Neural cell (in vitro differentiated cells): ENCODE results near the gene HECW1. TPM values are rescaled to one million over a fixed set of nuclear protein-coding genes. Genes with fewer than 3 reads are reported as not detected.

ENCODE experiments used
- H2AFZ ChIP-seq: fragments of 200-600, 300-800 bp; sonication (generic), shearing (Covaris generic); 2 replicates; pipeline ENCODE4 v1.6.0; 2014; ENCODE audit warnings: low read depth, mild to moderate bottlenecking, antibody characterized with exemption, low read length, moderate library complexity
- H3F3A ChIP-seq: fragments of 200-600 bp; shearing (Covaris generic); 2 replicates; pipeline ENCODE4 v1.6.1; 2016; ENCODE audit warnings: mild to moderate bottlenecking, moderate library complexity, mixed read lengths, antibody characterized with exemption, low read length; ENCODE audit not compliant: insufficient read depth, poor library complexity, severe bottlenecking
- H3K27ac ChIP-seq: fragments of 200-600, 300-800 bp; sonication (generic), shearing (Covaris generic); 2 replicates; pipeline ENCODE4 v1.5.1; 2014; ENCODE audit warnings: mild to moderate bottlenecking, low read length, moderate library complexity
- H3K27me3 ChIP-seq: fragments of 300-800, 200-600 bp; sonication (generic), shearing (Covaris generic); 2 replicates; pipeline ENCODE4 v1.6.0; 2014; ENCODE audit warnings: mild to moderate bottlenecking, low read depth, low read length, moderate library complexity; ENCODE audit not compliant: insufficient read depth
- H3K36me3 ChIP-seq: fragments of 300-800, 200-600 bp; sonication (generic), shearing (Covaris generic); 2 replicates; pipeline ENCODE4 v1.5.1; 2014; ENCODE audit warnings: mild to moderate bottlenecking, antibody characterized with exemption, low read length, moderate library complexity; ENCODE audit not compliant: insufficient read depth
- H3K4me2 ChIP-seq: fragments of 300-800, 200-600 bp; sonication (generic), shearing (Covaris generic); 2 replicates; pipeline ENCODE4 v1.6.0; 2014; ENCODE audit warnings: mild to moderate bottlenecking, low read length
- H3K4me3 ChIP-seq: fragments of 300-800, 200-600 bp; sonication (generic), shearing (Covaris generic); 2 replicates; pipeline ENCODE4 v1.5.1; 2014; ENCODE audit warnings: mild to moderate bottlenecking, low read length, moderate library complexity
- H3K79me2 ChIP-seq: fragments of 200-600 bp; shearing (Covaris generic); replicated peaks from 2 replicates; pipeline ENCODE4 v1.6.0; 2014; ENCODE audit warnings: mild to moderate bottlenecking, low read length, moderate library complexity; ENCODE audit not compliant: insufficient read depth
- H3K9ac ChIP-seq: fragments of 300-800, 200-600 bp; sonication (generic), shearing (Covaris generic); 2 replicates; pipeline ENCODE4 v1.6.1; 2016; ENCODE audit warnings: mild to moderate bottlenecking, low read length, mixed read lengths
- H3K9me2 ChIP-seq: fragments of 200-600 bp; shearing (Covaris generic); 2 replicates; pipeline ENCODE4 v1.6.1; 2016; ENCODE audit warnings: mild to moderate bottlenecking, low read length, mixed read lengths; ENCODE audit not compliant: insufficient read depth
- H3K9me3 ChIP-seq: fragments of 200-600, 300-800 bp; sonication (generic), shearing (Covaris generic); 2 replicates; pipeline ENCODE4 v1.6.1; 2016; ENCODE audit warnings: mild to moderate bottlenecking, mixed run types, low read length, moderate library complexity, mixed read lengths
- H4K20me1 ChIP-seq: fragments of 200-600 bp; shearing (Covaris generic); 2 replicates; pipeline ENCODE4 v1.6.1; 2016; ENCODE audit warnings: mild to moderate bottlenecking, mixed run types; ENCODE audit not compliant: insufficient read depth
- EP300 ChIP-seq: fragments of 450-650 bp; conservative IDR thresholded peaks from 2 replicates; pipeline ENCODE4 v1.6.1; 2014; ENCODE audit warnings: antibody characterized with exemption, mild to moderate bottlenecking, moderate library complexity; ENCODE audit not compliant: poor library complexity, severe bottlenecking
- EZH2 ChIP-seq: fragments of 200-600, 300-800 bp; shearing (Covaris generic), sonication (generic); IDR thresholded peaks from 2 replicates; pipeline ENCODE4 v1.6.1; 2014; ENCODE audit warnings: antibody characterized with exemption, low read length, borderline replicate concordance, mild to moderate bottlenecking; ENCODE audit not compliant: insufficient read depth, poor library complexity, severe bottlenecking
- MXI1 ChIP-seq: fragments of 450-650 bp; conservative IDR thresholded peaks from 2 replicates; pipeline ENCODE4 v1.6.1; 2014; ENCODE audit warnings: antibody characterized with exemption, mild to moderate bottlenecking; ENCODE audit not compliant: poor library complexity, severe bottlenecking
- POLR2AphosphoS5 ChIP-seq: IDR thresholded peaks from 2 replicates; pipeline ENCODE4 v1.6.1; 2012
- RAD21 ChIP-seq: fragments of 450-650 bp; conservative IDR thresholded peaks from 2 replicates; pipeline ENCODE4 v1.6.1; 2014; ENCODE audit warnings: antibody characterized with exemption, mild to moderate bottlenecking, moderate library complexity
- SMC3 ChIP-seq: fragments of 450-650 bp; conservative IDR thresholded peaks from 2 replicates; pipeline ENCODE4 v1.6.1; 2014; ENCODE audit warnings: antibody characterized with exemption, mild to moderate bottlenecking, moderate library complexity; ENCODE audit not compliant: poor library complexity
- TAF1 ChIP-seq: IDR thresholded peaks from 2 replicates; pipeline ENCODE4 v1.6.1; 2012; ENCODE audit warnings: low read depth
- polyA plus RNA-seq: library from polyadenylated mRNA; depleted of rRNA; stranded (reverse); fragments of >200 nt; gene quantifications from 2 replicates; pipeline ENCODE4 v1.2.3, GENCODE V29; 2014
- TF ChIP-seq, protein P1 (sequence below): fragments of 450-650 bp; IDR thresholded peaks from 2 replicates; pipeline ENCODE4 v1.5.1; 2014; ENCODE audit warnings: antibody characterized with exemption, mild to moderate bottlenecking, moderate library complexity; ENCODE audit not compliant: poor library complexity, severe bottlenecking
- TF ChIP-seq, protein P2 (sequence below): IDR thresholded peaks from 2 replicates; pipeline ENCODE4 v1.6.1; 2012; ENCODE audit warnings: borderline replicate concordance

Gene HECW1
- polyA plus RNA-seq, 1 donor from 2014 or later: 13.8 TPM

DNA sequence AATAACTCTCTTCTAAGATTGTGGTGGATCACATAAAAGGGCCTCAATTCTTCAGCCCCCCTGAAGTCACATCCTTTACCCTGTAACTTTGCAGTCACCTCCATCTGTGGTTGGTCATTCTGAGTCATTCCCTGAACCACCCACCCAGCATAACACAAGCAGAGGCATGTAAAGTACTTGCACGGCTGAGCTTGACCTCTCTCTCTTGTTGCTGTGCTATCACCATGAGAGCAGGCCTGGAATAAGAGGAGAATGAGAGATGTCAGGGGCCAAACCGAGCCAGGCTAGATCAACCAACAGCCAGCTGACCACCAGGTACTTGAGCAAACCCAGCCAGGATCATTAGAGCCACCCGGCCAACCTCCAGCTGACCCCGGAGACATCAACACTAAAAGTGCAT, 457.0 kb downstream of the HECW1 start:
- Histone ChIP-seq H3K4me2 (no peak overlapping the region), H2AFZ (no peak overlapping the region), H3F3A (no peaks in the 10 kb centered on the region), H3K9ac (no peak overlapping the region), H3K27ac (no peak overlapping the region), H3K9me3 (no peaks in the 10 kb centered on the region), H3K27me3 (no peaks in the 10 kb centered on the region), H3K4me3 (no peak overlapping the region), H3K36me3 (no peaks in the 10 kb centered on the region), H3K9me2 (no peaks in the 10 kb centered on the region), H4K20me1 (no peaks in the 10 kb centered on the region), H3K79me2 (no peaks in the 10 kb centered on the region)
- TF ChIP-seq EZH2 (no peak), MXI1 (no peak), POLR2AphosphoS5 (no peak)

DNA sequence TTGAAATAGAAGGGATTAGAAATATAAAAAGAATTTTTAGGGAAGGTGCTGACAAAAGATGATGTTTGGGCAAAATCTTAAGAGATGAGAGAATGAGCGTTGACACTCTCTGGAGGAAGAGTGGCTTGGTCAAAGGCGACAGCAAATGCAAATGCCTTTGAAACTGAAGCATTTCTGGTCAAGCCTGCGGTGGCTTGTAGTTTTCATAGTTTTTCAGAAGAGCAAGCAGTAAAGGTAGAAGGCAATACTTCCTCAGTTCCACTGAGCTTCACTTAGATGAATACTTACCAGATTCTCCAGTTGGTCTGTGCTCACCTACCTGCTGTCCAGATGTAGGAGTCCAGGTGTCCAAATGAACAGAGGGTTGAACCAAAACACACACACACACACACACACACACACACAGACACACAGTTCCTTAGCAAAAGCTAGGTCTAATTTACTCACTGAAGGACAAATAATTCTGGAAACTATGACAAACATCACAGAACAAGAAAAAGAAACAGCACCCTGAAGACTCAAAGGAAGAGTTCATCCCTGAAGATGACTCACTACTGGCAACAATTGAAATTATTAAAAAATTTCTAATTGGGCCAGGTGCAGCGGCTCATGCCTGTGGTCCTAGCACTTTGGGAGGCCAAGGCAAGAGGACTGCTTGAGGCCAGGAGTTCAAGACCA, 458.4 kb downstream of the HECW1 start:
- Histone ChIP-seq H3K4me3 (no peak overlapping the region), H3K27ac (no peak overlapping the region), H3K79me2 (no peaks in the 10 kb centered on the region), H2AFZ (no peak overlapping the region), H3K36me3 (no peaks in the 10 kb centered on the region), H3F3A (no peaks in the 10 kb centered on the region), H3K27me3 (no peaks in the 10 kb centered on the region), H3K9me3 (no peaks in the 10 kb centered on the region), H3K4me2 (no peak overlapping the region), H3K9ac (no peak overlapping the region), H4K20me1 (no peaks in the 10 kb centered on the region), H3K9me2 (no peaks in the 10 kb centered on the region)
- TF ChIP-seq, protein P1, sequence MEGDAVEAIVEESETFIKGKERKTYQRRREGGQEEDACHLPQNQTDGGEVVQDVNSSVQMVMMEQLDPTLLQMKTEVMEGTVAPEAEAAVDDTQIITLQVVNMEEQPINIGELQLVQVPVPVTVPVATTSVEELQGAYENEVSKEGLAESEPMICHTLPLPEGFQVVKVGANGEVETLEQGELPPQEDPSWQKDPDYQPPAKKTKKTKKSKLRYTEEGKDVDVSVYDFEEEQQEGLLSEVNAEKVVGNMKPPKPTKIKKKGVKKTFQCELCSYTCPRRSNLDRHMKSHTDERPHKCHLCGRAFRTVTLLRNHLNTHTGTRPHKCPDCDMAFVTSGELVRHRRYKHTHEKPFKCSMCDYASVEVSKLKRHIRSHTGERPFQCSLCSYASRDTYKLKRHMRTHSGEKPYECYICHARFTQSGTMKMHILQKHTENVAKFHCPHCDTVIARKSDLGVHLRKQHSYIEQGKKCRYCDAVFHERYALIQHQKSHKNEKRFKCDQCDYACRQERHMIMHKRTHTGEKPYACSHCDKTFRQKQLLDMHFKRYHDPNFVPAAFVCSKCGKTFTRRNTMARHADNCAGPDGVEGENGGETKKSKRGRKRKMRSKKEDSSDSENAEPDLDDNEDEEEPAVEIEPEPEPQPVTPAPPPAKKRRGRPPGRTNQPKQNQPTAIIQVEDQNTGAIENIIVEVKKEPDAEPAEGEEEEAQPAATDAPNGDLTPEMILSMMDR: no peak
- no peak for TF ChIP-seq MXI1
- TF ChIP-seq EZH2: no peak
- TF ChIP-seq SMC3: no peak
- TF ChIP-seq, protein P2, sequence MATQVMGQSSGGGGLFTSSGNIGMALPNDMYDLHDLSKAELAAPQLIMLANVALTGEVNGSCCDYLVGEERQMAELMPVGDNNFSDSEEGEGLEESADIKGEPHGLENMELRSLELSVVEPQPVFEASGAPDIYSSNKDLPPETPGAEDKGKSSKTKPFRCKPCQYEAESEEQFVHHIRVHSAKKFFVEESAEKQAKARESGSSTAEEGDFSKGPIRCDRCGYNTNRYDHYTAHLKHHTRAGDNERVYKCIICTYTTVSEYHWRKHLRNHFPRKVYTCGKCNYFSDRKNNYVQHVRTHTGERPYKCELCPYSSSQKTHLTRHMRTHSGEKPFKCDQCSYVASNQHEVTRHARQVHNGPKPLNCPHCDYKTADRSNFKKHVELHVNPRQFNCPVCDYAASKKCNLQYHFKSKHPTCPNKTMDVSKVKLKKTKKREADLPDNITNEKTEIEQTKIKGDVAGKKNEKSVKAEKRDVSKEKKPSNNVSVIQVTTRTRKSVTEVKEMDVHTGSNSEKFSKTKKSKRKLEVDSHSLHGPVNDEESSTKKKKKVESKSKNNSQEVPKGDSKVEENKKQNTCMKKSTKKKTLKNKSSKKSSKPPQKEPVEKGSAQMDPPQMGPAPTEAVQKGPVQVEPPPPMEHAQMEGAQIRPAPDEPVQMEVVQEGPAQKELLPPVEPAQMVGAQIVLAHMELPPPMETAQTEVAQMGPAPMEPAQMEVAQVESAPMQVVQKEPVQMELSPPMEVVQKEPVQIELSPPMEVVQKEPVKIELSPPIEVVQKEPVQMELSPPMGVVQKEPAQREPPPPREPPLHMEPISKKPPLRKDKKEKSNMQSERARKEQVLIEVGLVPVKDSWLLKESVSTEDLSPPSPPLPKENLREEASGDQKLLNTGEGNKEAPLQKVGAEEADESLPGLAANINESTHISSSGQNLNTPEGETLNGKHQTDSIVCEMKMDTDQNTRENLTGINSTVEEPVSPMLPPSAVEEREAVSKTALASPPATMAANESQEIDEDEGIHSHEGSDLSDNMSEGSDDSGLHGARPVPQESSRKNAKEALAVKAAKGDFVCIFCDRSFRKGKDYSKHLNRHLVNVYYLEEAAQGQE: no peak
- no peak for TF ChIP-seq TAF1
- no peak for TF ChIP-seq EP300
- TF ChIP-seq RAD21: no peak
